Calu3 (cell line): ENCODE data around the gene ABCD2. TPM values are rescaled to one million over a fixed set of nuclear protein-coding genes. Genes with fewer than 3 reads are reported as not detected.
"Not testable (repeated sequence)": the region's sequence is repeated elsewhere in the genome, so short reads cannot be mapped to it uniquely, and the experiment has no call there.

Experiments
- BruUV-seq: library from RNA; stranded (reverse); fragments of 400-500 nt; replicated peaks from 2 replicates; lab custom pipeline; 2021; lab: Mats Ljungman, UMichigan
- CTCF ChIA-PET: fragments of 300-600 bp; sonication (Branson Sonifier 250); formaldehyde crosslinking; loops from one replicate; lab custom pipeline; 2022; ENCODE audit warnings: antibody characterized with exemption; lab: Charles Lee
- DNase-seq: peaks from one replicate; pipeline ENCODE4 v3.0.0; 2022
- H3K27ac Mint-ChIP-seq: one replicate; pipeline ENCODE4 v1.8.0; 2022; ENCODE audit warnings: mixed read lengths; ENCODE audit not compliant: unreplicated experiment
- H3K27me3 Mint-ChIP-seq: one replicate; pipeline ENCODE4 v1.8.0; 2022; ENCODE audit warnings: mixed read lengths; ENCODE audit not compliant: unreplicated experiment
- H3K36me3 Mint-ChIP-seq: one replicate; pipeline ENCODE4 v1.8.0; 2022; ENCODE audit warnings: mild to moderate bottlenecking, moderate library complexity, mixed read lengths; ENCODE audit not compliant: insufficient read depth, unreplicated experiment
- H3K4me1 Mint-ChIP-seq: one replicate; pipeline ENCODE4 v1.8.0; 2022; ENCODE audit warnings: mild to moderate bottlenecking, low read depth, mixed read lengths; ENCODE audit not compliant: unreplicated experiment
- H3K4me3 Mint-ChIP-seq: one replicate; pipeline ENCODE4 v1.8.0; 2022; ENCODE audit warnings: mild to moderate bottlenecking, low read depth, moderate library complexity, mixed read lengths; ENCODE audit not compliant: unreplicated experiment
- H3K9me3 Mint-ChIP-seq: one replicate; pipeline ENCODE4 v1.8.0; 2022; ENCODE audit warnings: low read depth, mixed read lengths; ENCODE audit not compliant: unreplicated experiment
- CTCF ChIP-seq: fragments of 200-600 bp; IDR thresholded peaks from one replicate; pipeline ENCODE4 v1.8.0; 2022; ENCODE audit warnings: antibody characterized with exemption; ENCODE audit not compliant: unreplicated experiment
- intact Hi-C: fragments of 100-400 bp; cut with micrococcal nuclease; formaldehyde crosslinking; loops from one replicate; pipeline ENCODE4 v1.10.0; 2022; ENCODE audit not compliant: unreplicated experiment
- total RNA-seq: library from RNA; stranded (reverse); gene quantifications from 2 replicates; pipeline ENCODE4 v1.2.3, GENCODE V29; 2022

ABCD2 gene
- total RNA-seq, 1 experiment from 2014 or later, result not detected

GRCh38 chr12:39628836-39629235 is 9.2 kb upstream of the ABCD2 start:
- TF ChIP-seq CTCF, result no peak
- Mint-ChIP-seq H3K4me3 (no peak overlapping the region), H3K9me3 (no peaks in the 10 kb centered on the region), H3K27ac (no peak overlapping the region), H3K27me3 (no peaks in the 10 kb centered on the region), H3K4me1 (no peaks in the 10 kb centered on the region), H3K36me3 (no peaks in the 10 kb centered on the region)
- intact Hi-C loops, result no loop called here
- CTCF ChIA-PET, result no interaction called here
- no peak for DNase-seq
- BruUV-seq, result no TSS peak

- Mint-ChIP-seq H3K27ac (no peak overlapping the region), H3K4me3 (no peak overlapping the region)
- CTCF ChIA-PET, result no interaction called here
Measured at GRCh38 chr12:39627914-39628313, 8.3 kb upstream of the ABCD2 start.

GRCh38 chr12:39626033-39626814 is 6.6 kb upstream of the ABCD2 start:
- Mint-ChIP-seq H3K9me3 (no peaks in the 10 kb centered on the region), H3K36me3 (no peaks in the 10 kb centered on the region), H3K27ac (no peak overlapping the region), H3K27me3 (no peaks in the 10 kb centered on the region), H3K4me1 (no peaks in the 10 kb centered on the region), H3K4me3 (no peak overlapping the region)
- CTCF ChIA-PET, result no interaction called here
- intact Hi-C loops, result no loop called here
- DNase-seq, result no peak
- BruUV-seq, result no TSS peak
- TF ChIP-seq CTCF, result no peak

More at GRCh38 chr12:39627914-39628313, 8.3 kb upstream of the ABCD2 start:
- no peaks in the 10 kb centered on the region for H3K36me3 Mint-ChIP-seq
- intact Hi-C loops, result no loop called here
- H3K4me1 Mint-ChIP-seq, result no peaks in the 10 kb centered on the region
- no peak for DNase-seq
- TF ChIP-seq CTCF, result no peak
- H3K9me3 Mint-ChIP-seq, result no peaks in the 10 kb centered on the region
- no TSS peak for BruUV-seq
- H3K27me3 Mint-ChIP-seq, result no peaks in the 10 kb centered on the region

GRCh38 chr12:39623919-39624318 is 4.3 kb upstream of the ABCD2 start:
- Mint-ChIP-seq H3K27ac (no peak overlapping the region), H3K27me3 (no peaks in the 10 kb centered on the region), H3K4me1 (no peaks in the 10 kb centered on the region), H3K4me3 (no peak overlapping the region), H3K36me3 (no peaks in the 10 kb centered on the region), H3K9me3 (no peaks in the 10 kb centered on the region)
- DNase-seq, result no peak
- no TSS peak for BruUV-seq
- CTCF ChIA-PET, result no interaction called here
- intact Hi-C loops, result no loop called here
- no peak for TF ChIP-seq CTCF

GRCh38 chr12:39623160-39623559 is 3.6 kb upstream of the ABCD2 start:
- H3K4me3 Mint-ChIP-seq, H3K36me3 Mint-ChIP-seq, H3K27me3 Mint-ChIP-seq, BruUV-seq, intact Hi-C loops, CTCF ChIA-PET, DNase-seq, H3K27ac Mint-ChIP-seq, H3K9me3 Mint-ChIP-seq, H3K4me1 Mint-ChIP-seq: not testable (repeated sequence)
